ENCODE results near the gene CLCN4.

DNA sequence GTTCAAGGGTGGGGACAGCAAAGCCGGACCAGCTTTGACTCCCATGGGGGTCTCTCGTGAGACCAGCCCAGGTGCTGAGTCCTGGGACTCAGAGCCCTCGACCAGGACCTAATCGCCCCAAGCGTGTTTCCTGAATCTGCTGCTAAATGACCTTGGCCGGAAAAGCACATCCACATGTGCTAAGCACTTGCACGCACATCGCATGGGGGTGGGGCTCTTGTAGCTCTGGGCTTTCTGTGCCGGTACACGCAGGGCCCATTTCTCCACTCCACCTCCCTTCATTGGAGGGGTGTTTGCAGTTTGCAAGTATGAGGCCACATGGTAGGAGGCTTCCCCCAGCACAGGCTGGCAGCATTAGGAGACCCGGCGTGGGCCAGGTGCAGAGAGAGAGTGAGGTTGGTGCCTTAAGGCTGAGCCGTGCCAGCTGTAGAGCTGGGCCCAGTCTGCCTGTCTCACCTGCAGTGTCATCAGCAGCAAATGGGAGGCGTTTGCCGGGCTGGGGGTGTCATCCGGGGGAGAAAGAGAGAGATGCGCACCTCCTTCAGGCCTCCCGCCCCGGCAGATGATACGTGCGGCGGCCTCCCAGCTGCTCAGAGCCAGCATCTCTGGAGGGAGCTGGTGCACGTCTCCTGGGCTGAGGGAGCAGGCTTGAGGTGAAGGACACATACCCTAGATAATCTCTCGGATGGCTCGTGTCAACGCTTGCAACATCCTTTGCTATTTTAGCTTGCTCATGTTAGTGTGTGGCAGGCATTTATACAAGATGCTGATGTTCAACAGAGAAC, 45.2 kb upstream of the CLCN4 start:
- TF ChIP-seq, protein P1, sequence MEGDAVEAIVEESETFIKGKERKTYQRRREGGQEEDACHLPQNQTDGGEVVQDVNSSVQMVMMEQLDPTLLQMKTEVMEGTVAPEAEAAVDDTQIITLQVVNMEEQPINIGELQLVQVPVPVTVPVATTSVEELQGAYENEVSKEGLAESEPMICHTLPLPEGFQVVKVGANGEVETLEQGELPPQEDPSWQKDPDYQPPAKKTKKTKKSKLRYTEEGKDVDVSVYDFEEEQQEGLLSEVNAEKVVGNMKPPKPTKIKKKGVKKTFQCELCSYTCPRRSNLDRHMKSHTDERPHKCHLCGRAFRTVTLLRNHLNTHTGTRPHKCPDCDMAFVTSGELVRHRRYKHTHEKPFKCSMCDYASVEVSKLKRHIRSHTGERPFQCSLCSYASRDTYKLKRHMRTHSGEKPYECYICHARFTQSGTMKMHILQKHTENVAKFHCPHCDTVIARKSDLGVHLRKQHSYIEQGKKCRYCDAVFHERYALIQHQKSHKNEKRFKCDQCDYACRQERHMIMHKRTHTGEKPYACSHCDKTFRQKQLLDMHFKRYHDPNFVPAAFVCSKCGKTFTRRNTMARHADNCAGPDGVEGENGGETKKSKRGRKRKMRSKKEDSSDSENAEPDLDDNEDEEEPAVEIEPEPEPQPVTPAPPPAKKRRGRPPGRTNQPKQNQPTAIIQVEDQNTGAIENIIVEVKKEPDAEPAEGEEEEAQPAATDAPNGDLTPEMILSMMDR (IDR thresholded peaks at IDR 0.05) = no peak
- no peak for TF ChIP-seq POLR2A (IDR thresholded peaks at IDR 0.05)

All from upper lobe of left lung (tissue), 4 donors.